ENCODE results near the gene SLC4A9.

SLC4A9 gene, protein sequence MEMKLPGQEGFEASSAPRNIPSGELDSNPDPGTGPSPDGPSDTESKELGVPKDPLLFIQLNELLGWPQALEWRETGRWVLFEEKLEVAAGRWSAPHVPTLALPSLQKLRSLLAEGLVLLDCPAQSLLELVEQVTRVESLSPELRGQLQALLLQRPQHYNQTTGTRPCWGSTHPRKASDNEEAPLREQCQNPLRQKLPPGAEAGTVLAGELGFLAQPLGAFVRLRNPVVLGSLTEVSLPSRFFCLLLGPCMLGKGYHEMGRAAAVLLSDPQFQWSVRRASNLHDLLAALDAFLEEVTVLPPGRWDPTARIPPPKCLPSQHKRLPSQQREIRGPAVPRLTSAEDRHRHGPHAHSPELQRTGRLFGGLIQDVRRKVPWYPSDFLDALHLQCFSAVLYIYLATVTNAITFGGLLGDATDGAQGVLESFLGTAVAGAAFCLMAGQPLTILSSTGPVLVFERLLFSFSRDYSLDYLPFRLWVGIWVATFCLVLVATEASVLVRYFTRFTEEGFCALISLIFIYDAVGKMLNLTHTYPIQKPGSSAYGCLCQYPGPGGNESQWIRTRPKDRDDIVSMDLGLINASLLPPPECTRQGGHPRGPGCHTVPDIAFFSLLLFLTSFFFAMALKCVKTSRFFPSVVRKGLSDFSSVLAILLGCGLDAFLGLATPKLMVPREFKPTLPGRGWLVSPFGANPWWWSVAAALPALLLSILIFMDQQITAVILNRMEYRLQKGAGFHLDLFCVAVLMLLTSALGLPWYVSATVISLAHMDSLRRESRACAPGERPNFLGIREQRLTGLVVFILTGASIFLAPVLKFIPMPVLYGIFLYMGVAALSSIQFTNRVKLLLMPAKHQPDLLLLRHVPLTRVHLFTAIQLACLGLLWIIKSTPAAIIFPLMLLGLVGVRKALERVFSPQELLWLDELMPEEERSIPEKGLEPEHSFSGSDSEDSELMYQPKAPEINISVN

GRCh38 chr5:140360101-140360500, at the start of gene SLC4A9:
SLC4A9 (plus strand) TSS chr5:140360194; CDS start chr5:140360237, 43 bp downstream.
- DNase-seq = no peak

GRCh38 chr5:140310434-140310833, 49.6 kb upstream of the SLC4A9 start:
- DNase-seq = no peak

GRCh38 chr5:140311011-140311467, 49.0 kb upstream of the SLC4A9 start:
- no peak for DNase-seq

DNA sequence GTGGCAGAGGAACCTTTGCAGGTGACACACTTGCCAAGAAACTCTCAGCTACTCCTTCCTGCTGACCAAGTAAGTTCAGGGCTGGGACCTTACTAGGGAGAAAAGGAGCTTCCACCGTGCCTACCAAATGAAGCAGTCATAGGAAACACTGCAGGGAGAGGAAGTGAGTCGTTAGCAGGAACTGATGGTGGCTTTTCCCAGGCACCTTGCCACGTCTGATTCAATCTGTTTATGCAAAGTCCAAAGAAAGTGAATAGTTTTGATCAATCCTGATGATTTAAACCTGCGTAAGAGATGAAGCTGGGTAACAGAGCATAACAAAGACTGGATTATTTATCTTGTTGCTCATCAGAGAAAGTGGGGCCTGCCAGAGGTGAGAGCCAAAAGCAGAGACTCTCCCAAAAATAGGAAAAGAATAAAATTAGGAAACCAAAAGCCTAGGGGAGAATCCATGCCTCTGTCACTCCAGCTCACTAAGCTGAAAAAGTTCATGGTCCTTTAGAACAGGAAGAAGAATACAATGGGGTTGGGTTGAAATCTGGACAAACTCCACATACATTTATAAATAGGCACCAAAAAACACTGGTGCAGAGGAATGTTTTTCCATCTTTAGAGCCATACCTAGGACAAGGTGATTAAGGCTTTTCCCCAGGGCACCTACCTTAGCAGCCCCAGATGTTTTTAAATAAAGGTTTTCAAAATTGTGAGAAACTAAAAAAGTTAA, 47.8 kb upstream of the SLC4A9 start:
- DNase-seq = no peak

DNA sequence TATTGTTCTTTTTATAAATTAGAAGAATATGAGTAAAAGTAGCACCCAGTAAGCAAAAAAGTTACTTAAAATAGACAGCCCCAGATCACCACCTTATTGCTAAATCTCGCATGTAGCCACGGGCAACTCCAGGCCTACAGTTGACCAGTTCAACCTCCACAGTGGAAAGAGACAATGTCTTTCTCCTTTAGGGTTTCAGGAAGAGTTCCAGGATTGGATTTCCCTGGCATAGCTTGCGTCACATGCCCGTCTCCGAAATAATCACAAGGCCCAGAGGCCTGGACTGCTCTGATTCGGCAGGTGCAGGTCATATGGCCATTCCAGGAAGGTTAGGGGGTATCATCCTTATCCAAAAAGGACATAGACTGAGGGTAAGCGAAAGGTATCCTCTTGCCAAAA, 47.2 kb upstream of the SLC4A9 start:
- no peak for DNase-seq

DNA sequence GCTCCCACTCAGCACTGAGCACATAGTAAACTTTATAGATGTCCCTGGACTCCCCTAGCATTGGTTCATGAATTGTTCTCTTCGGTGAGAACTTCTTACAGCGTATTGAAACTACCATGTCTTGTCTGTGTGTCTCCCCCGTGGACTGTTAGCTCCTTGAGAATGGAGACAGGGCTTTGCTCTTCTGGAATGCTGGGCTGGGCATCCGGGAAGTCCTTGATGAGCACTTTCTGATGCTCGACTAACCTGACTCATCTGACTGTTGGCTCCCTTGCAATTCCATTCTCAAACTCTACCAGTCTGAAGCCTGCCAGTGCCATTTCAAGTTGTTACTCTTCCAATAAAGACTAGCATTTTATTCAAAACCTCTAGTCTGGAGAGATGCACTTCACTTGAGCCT, 42.1 kb upstream of the SLC4A9 start:
- DNase-seq = no peak

DNA sequence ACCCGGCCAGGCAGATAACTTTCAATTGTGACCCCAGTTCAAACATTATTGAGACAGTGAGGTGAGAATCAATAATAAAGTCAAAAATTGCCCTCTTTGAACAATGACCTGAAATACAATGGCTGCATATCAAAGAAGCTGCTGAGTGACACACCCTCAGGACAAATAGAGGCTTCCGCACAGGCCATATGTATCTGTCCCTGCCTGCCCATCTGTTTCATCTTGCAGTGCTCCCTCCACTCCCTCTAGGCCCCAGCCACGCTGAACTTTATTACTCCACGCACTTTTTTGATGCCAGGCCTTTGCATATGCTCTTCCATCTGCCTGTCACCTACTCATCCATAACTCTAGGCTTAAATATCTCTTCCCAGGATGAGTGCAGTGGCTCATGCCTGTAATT, 41.2 kb upstream of the SLC4A9 start:
- DNase-seq = no peak

GRCh38 chr5:140319833-140320232, 40.2 kb upstream of the SLC4A9 start:
- DNase-seq = no peak

DNA sequence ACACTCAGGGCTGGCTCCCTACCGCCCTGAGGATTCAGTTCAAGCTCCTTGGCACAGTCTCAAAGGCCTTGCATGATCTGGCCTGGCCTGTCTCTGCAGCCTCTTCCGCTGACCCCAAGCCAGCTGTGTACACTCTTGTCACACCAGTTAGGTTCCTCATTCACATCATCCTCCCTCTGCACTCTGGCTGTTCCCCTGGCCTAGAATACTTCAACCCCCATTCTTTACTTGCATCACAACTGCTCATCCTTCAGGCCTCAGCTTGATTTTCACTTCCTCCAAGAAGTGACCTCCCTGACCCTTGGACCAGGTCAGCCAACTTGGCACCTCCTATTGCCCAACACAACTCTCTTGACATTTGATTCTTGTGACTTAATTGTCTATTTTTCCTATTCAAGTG, 38.2 kb upstream of the SLC4A9 start:
- DNase-seq = no peak

- no peak for DNase-seq
These were observed 37.0 kb upstream of the SLC4A9 start for GRCh38 chr5:140322751-140323731.

DNA sequence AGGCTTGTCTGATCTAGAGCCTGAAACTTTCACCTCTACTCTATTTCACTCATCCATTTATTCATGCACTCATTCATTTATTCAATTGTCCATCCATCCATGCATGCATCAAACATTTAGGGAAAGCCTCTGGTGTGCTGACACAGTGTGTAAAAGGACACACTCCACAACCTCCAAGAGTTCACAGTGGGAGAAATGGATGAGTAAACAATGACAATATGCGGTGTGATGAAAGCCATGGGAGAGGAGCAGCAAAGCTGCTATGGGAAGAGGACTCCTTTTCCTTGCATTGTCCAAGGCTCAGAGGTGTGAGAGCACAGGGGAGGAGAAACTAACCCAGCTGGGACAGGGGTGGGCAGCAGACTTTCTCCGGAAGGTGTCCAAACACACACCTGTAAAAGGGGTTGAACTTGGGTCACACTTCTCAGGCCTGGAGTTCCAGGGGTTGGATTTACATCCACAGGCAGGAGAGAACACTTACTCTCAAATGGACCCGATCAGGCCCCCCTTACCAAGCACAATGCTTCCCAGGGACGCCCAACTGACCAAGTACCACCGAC, 35.9 kb upstream of the SLC4A9 start:
- DNase-seq = no peak

DNA sequence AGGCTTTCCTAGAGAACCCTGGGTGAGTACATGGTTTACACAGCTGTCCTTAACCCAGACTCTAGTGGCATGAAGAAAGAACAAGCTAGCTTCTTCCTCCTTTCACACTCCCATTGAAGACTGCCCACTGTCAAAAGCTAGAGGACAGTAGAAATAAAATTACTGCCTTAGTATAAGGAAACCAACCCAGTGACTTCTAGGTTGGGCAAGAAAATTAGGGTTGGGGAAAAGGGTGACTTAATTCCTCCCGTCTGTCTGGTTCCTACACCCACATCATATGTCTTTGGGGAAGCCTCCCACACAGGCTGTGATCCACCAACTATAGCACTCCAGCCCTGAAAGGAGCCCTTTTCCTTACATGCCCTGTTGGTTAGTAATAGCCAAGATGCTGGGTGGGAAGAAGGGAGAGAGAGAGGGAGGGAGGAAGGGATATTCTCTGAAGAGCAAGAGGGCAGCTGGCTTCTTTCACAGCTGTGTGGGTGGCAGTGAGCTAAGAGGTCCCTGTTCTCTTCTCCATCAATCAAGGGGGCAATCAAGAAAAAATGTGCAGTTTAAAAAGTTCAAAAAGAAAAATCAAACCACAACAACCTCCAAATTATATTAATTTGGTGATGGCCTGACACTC, 35.3 kb upstream of the SLC4A9 start:
- no peak for DNase-seq

DNA sequence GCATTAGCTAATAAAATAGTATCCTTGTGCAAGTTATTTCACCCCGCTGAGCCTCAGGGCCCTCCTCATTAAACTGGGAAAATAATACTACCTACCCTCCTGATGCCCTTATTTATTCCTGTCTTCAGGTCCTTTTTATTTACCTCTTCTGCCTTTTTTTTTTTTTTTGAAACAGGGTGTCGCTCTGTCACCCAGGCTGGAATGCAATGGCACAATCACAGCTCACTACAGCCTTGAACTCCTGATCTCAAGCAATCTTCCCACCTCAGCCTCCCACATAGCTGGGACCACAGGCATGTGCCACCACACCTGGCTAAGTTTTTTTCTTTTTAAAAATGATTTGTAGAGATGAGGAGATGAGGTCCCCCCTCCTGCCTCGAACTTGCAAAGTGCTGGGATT, 34.5 kb upstream of the SLC4A9 start:
- DNase-seq = no peak

GRCh38 chr5:140327589-140327988, 32.4 kb upstream of the SLC4A9 start:
- no peak for DNase-seq

DNA sequence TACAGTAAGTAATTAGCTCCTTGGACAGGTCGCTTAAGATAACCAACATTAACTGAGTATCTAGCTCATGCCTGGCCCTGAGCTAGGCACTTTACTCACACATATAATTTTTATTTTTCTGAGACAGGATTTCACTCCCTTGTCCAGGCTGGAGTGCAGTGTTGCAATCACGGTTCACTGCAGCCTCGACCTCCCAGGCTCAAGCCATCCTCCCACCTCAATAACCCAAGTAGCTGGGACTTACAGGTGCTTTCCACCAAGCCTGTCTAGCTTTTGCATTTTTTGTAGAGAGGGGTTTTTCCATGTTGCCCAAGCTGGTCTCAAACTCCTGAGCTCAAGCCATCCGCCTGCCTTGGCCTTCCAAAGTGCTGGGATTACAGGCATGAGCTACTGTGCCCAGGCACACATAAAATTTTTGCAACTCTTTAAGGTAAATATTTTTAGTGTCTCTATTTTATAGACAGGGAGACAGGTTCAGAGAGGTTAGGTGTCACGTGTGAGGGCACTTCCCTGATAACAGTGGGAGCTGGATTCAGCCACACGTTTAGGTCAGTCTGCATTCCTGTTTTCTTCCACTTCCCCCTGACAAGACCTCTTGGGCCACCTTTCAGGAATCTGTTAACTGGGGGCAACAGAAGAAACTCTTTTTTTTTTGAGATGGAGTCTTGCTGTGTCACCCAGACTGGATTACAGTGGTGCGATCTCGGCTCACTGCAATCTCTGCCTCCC, 31.8 kb upstream of the SLC4A9 start:
- DNase-seq = no peak

DNA sequence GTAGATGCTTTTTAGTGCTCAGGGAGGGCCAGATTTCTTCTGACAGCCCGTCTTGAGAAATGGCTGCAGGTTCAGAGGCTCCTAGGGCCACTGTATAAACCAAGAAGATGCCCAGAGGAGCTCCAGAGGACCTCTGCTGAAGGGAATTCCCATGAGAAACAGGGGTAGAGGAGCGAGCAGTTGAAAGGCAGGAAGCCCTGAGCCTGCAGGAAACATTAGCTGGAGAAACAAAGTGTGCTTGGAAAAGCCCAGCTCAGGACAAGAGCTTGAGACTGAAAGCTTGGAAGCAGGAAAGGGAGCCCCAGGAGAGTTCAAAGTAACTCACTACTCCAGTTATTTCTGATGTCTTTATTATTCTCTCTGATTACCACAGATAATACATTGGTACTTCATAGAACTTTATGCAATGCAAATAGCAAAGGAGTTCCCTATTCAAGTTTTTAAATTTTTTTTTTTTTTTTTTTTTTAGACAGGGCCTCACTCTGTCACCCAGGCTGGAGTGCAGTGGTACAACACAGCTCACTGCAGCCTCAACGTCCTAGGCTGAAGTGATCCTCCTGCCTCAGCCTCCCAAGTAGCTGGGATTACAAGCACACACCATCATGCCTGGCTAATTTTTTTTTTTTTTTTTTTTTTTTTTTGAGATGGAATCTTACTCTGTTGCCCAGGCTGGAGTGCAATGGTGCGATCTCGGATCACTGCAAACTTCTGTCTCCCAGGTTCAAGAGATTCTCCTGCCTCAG, 30.1 kb upstream of the SLC4A9 start:
- no peak for DNase-seq

DNA sequence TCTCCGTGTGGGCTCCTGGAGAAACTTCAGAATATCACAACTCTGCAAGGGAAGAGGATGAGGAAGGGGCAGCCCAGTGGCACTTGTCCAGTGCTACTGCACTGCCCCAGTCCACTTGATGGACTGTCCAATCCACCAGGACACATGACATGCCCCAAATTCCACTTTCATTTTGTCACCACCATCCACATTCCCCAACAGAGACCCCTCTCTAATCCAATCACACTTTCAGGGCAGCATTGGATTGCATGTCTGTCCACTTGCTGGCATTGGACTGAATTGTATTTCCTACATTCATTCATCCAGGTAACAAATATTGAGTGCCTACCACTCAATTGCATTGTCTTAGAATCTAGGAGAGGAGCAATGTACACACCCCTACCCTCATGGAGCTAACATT, 28.4 kb upstream of the SLC4A9 start:
- no peak for DNase-seq

DNA sequence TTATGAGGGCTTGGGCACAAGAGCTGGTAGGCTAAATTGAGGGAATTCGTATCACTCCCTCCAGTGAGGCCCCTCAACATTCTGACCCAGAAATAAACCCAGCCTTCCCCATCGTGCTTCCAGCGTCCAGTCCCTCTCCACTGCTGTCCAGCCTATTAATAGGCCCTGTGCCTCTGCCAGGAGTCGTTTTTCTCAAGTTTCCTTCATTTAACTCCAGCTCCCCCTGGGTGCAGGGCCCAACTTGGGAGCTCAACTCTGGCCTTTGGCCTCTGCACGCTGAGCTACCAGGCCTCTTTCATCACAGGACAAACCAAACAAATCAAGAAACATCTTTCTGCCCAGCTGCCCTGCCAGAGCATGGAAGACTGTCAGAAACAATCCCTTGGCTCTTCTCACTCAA, 23.6 kb upstream of the SLC4A9 start:
- no peak for DNase-seq

DNA sequence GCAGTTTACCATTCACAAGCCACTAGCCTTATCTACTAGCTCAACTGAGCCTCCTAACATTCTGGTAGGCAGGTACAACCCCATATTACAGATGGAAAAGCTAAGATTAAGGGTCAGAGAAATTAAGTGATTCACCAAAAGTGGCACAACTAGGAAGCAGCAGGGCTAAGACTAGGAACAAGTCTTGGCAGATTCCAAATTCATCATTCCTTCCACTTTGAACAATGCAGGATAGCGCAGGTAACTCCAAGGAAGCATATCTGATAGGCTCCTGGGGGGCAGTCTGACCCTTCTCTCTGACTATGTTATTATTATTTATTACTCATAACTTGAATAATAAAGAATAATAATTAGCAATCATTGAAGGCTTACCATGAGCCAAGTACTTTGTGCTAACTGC, 22.1 kb upstream of the SLC4A9 start:
- DNase-seq = no peak

- no peak for DNase-seq
These were observed 21.7 kb upstream of the SLC4A9 start for GRCh38 chr5:140338336-140338735.
